ENCODE results near the gene CHST11.
"Not testable (repeated sequence)": the region's sequence is repeated elsewhere in the genome, so short reads cannot be mapped to it uniquely, and the experiment has no call there.

Gene CHST11

GRCh38 chr12:104506676-104507401 is 50.1 kb downstream of the CHST11 start:
- no peak for DNase-seq (ENCODE audit: low spot score)

DNA sequence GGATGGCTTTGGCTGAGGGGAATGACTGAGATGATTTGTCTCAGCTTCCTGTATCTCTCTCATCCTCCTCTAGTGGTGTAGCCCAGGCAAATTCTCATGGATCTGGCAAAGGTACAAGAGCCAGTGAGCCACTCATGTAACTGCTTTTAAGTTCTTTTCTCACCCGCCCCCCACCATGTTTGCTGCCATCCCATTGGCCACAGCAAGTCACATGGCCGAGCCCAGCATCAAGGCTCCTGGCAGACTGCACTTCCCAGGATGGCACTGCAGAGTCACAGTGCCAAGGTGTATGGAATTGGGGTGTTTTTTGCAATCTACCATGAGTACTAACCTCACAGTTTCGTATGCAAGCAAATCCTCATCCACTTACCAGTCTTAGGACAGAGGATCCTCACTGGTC is 50.9 kb downstream of the CHST11 start:
- no peak for DNase-seq (ENCODE audit: low spot score)

GRCh38 chr12:104508752-104509446 is 52.2 kb downstream of the CHST11 start:
- DNase-seq (ENCODE audit: low spot score): no peak

GRCh38 chr12:104510145-104510872 is 53.6 kb downstream of the CHST11 start:
- DNase-seq (ENCODE audit: low spot score): peak; percentile 77

DNA sequence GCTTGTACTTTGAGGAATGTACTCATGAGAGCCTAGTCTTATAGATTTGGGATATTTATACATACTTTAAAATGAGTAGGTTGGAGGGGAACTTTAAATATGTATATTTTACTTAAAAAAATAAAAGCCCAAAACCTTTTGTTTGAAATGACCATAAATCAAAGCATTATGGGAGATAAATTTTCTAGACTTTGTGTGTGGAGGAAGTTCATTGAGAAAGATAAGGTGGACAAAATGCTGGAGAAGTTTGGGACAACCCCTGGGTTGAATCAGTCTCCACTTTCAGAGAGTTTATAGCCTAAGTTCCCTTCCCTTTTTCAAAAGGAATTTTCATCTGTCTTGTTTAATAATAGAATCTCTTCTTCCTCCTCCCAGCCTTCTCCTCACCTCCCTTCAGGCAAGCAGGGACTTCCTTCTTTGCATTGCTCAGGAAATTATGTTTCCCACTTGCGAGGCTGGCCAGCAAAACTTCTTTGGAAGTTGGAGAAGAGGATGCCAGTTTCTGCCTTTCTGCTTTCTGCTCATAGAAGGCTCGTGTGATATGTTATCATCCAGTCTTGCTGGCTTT is 54.2 kb downstream of the CHST11 start:
- DNase-seq (ENCODE audit: low spot score): no peak

GRCh38 chr12:104513681-104514080 is 56.9 kb downstream of the CHST11 start:
- no peak for DNase-seq (ENCODE audit: low spot score)

- no peak for DNase-seq (ENCODE audit: low spot score)
These were observed 57.5 kb downstream of the CHST11 start for GRCh38 chr12:104514092-104514810.

- no peak for DNase-seq (ENCODE audit: low spot score)
These were observed 59.2 kb downstream of the CHST11 start for GRCh38 chr12:104515899-104516298.

DNA sequence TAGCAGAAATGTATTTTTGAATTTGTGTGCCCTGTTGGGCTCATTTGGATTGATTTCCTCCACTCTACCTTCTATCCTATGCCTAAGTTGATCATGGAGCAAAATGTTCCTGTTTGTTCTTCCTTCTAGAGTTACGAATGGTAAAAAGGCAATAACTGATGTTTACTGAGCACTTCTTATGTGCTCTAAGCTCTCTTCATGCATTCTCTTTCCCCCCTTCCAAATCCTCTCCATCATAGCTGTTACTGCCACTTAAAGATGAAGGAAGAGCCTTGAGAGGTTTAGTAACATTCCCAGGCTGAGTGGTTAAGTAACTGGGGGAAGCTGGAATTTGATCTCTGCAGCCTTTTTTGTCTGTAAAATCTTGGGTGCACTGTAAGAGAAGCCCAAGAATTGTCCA is 60.1 kb downstream of the CHST11 start:
- DNase-seq (ENCODE audit: low spot score): no peak

DNA sequence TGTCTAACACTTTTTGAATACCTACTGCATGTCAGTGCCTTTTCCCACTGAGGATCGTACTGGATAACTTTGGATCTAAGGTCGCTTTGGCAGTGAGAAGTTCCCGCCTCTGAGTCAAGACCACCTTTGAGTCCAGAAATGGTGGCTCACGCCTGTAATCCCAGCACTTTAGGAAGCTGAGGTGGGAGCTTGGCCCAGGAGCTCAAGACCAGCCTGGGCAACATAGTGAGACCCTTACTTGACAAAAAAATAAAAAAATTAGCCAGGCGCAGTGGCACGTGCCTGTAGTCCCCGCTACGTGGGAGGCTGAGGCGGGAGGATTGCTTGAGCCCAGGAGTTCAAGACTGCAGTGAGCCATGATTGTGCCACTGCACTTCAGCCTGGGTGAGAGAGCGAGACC is 61.1 kb downstream of the CHST11 start:
- no peak for DNase-seq (ENCODE audit: low spot score)

DNA sequence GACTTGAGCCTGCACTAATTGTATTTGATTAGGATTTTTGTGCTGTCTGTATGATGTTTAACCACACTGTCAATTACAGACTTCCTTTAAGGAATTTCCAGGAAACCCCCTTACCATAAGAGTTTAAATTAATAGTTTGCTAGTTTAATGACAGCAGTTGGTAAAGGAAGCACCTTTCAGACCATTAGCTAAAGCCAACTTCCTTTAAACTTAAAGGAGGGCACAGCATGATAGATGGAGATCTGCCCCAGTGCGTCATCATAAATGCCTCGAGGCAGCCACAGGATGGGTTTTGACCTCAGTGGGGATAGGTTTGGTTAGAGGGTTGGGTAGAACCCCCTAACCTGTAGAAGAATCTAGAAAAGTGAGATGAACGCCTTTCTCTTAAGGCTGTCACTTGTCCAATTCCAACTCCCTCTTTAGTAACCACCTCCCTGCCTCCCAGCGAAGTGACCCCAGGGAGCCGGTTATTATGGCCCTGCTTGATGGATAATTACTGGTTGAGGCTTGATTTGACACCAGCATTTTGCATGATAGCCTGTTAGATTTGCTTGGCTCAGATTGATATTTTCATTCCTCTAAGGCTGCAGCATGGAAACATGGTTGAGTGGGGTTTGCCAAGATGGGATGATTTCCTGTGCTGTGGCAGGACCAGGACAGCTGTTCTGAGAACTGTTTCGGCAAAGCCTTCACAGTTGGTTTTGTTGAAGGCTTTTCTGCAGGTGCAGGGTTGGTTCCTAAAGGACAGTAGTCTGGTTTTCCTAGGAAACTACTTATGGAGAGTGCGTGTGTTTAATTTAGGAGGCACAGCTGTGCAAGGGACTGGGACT is 62.7 kb downstream of the CHST11 start:
- DNase-seq (ENCODE audit: low spot score): no peak

- no peak for DNase-seq (ENCODE audit: low spot score)
These were observed 63.6 kb downstream of the CHST11 start for GRCh38 chr12:104520242-104520900.

DNA sequence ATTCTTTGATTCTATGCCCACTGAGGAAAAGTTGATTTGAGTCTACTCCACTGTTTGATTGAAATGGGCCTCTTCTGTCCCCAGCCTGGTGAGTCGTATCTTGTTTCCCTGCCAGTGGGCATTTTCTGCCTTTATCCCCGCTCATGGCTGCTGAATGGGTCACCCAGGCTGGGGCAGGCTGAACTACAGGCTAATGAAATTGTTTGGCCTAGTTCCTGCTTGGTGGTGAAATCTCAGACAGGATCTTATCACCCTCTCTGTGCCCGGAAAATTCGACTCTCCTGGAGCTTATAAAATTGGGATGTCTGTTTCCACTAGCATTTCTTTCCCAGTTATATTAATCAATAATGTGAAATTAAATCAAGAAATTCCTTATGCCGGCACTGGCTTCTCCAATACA is 65.0 kb downstream of the CHST11 start:
- DNase-seq (ENCODE audit: low spot score): no peak

DNA sequence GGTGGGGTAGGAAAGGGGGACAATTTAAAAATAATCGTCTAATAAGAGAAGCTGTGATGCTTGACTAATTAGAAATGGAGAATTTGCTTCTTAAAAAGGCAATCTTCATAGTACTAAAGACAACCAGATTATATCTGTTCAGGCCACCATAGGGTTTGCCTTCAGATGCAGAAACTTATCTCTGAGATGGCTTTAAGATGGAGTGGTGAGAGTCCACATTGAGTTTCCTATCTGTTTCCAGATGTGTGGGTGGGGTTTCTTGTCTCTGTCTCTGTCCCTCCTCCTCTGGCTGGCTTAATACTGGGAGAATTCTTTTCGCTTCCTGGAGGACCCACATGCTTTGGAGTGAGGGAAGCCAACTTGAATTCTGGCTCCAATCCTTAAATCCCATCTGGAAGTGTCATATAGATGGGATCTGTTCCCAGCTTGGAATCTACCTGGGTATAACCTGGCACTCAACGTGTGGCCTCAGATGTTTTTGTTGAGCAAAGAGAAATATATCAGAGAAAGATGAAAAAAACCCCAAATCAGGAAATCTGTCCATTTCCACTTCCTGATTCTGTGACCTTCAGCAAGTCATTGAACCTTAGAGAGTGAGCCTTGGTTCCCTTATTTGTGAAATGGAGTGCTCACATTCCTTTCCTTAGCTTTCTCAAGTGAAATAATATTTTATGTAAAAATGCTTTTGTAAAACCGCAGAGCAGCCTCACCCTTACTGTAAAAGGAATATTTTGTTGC is 66.4 kb downstream of the CHST11 start:
- DNase-seq (ENCODE audit: low spot score): no peak

DNA sequence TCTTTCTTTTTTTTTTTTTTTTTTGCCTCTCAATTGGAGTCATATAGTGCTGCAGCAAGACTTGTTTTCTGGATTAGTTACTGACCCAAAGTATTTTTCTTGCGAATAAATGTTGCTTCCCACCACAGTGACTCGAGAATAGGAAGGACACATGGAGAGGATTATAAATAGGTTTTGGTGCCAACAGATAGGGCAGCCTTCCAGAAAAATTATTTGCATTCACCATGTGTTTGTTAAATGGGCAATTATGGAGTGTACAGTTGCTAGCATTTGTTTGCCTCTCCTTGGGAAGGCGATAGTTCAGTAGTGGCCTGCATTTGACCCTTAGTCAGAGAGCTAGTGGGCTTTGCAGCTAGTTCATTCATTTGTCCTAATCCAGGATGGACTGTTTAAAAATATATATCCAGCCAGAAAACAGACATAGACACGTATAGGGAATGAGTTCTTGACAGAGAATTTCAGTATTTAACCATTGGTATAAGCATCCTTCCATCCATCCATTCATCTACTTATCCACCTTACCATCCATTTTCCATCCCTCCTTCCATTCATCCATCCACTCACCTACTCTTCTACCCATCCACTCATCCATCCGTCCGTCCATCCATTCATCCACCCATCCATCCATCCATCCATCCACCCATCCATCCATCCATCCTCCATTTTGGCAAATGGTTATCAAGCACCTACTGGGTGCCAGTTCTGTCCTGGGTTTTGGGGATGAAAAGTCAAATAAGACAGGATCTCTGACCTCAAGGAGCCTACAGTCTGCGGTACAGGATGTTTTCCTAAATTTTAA is 67.5 kb downstream of the CHST11 start:
- DNase-seq (ENCODE audit: low spot score): no peak

DNA sequence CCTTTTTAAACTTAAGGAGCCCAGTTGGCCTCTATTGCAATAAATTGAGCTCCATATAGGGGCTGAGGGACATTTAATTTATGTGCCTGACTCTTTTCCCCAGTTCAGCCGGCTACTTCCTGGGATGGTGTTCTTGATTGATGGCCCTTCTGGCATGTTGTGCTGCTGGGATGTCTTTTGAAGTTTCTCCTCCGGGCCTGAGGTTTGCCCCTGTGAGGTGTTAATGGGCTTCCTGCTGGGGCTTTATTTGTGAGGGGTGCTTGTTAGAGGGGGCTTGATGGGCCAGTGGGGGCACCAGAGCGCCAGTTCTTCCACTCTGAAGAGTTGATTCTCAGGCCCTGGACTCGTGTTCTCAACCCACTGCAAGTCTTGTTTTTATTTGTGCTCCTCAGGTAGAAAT is 69.6 kb downstream of the CHST11 start:
- no peak for DNase-seq (ENCODE audit: low spot score)

DNA sequence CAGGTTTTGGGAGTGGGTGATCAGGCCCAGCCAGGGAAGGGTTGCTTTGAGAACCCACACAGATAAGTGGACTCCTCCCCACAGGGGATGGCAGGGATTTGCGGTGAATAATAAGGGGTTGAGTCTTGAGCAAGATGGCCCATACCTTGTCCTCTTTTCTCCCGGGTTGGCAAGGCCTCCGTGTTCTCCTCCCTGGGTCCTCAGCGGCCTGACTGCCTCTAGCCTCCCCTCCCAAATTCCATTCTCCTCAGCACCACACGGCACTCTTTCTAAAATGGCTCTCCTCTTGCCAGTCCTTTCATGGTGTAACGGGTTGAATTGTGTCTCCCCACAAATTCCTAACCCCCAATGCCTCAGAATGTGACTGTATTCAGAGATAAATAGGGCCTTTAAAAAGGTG is 70.0 kb downstream of the CHST11 start:
- no peak for DNase-seq (ENCODE audit: low spot score)

GRCh38 chr12:104527653-104528052 is 70.9 kb downstream of the CHST11 start:
- DNase-seq (ENCODE audit: low spot score): not testable (repeated sequence)
